GM18520 (cell line): ENCODE data around the gene NEURL3.
"Not testable (repeated sequence)": the region's sequence is repeated elsewhere in the genome, so short reads cannot be mapped to it uniquely, and the experiment has no call there.

Experiments
- ATAC-seq: cut with Tn5 transposase; IDR thresholded peaks from one replicate; pipeline ENCODE4 v1.9.1; 2021; ENCODE audit not compliant: unreplicated experiment

Gene NEURL3, protein sequence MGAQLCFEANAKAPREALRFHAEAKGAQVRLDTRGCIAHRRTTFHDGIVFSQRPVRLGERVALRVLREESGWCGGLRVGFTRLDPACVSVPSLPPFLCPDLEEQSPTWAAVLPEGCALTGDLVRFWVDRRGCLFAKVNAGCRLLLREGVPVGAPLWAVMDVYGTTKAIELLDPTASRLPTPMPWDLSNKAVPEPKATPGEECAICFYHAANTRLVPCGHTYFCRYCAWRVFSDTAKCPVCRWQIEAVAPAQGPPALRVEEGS

DNA sequence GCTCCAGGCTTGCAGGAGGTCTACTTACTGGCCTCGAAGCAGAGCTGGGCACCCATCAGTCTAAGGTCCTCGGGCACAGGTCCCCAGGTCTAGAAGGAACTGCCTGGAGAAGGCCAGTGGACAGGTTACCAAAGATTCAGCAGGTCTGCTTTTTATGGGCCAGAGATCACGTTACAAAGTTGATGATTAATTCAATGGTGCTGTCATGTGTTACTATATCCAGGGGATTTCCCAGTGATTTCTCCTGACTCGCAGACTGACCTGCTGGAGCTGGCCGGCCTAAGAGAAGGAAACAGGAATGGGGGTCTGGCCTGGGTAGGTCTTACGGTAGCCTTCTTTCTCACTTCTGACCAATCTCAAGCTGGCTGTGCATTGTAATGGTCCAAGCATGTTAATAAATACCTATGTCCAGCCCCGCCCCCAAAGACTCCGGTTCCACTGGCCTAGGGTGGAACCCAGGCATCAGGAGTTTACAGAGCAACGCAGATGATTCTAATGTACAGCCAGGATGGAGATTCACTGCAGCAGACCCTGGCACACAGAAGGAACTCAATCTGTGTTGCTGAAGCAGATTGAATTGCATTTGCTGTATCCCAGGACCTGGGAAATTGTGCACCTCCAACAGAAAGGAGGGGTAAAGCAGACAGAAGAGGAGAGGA, at the start of gene NEURL3:
NEURL3 (minus strand) TSS at position 127 of the 659 bp plus-strand sequence; CDS start at position 56, 71 bp downstream.
- ATAC-seq, result no peak

DNA sequence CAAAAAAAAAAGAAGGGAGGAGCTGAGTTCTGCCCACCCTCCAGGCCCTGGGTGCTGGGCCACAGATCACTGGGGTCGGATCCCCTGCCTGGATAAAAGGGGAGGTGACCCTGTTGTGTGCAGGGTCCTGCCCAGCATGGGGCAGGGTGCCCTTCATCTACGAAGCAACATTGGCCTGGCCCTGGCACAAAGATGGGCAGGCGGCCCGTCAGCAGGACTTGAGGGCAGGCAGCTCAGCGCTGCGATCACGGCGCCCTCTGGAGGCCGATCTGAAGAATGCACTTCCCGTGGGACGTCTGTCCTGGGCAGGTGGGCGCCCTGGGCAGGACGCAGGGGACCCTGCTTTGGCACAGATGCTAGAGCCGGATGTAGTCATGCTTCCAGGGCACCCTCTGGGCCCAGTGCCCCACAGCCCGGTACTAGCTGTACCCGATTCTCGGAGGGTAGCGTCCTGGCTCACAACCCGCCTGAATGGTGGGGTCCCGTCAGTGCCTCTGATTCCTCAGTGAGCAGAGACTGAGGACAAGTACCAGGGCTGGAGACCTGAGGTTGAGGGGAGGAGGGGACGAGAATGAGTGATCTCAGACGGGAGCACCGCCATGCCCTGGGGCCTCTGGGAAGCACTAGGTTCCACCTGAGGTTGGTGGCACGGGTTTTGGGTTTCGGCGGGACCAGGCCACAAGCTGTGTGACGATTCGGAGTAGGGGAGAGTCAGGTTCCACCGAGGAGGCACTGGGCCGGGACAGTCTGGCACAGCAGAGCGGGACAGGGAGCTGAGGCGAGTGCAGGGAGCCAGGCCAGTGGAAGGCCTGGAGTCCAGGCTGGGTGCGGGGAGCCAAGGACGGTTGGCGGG, 49.4 kb upstream of the NEURL3 start:
- ATAC-seq, result no peak

DNA sequence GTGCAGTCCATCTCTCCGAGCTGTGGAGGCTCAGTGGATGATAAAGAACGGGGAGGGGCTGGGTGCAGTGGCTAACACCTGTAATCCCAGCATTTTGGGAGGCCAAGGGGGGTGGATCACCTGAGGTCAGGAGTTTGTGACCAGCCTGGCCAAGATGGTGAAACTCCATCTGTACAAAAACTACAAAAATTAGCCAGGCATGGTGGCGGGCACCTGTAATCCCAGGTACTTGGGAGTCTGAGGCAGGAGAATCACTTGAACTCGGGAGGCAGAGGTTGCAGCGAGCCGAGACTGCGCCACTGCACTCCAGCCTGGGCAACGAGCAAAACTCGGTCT, 48.8 kb upstream of the NEURL3 start:
- ATAC-seq, result not testable (repeated sequence)

DNA sequence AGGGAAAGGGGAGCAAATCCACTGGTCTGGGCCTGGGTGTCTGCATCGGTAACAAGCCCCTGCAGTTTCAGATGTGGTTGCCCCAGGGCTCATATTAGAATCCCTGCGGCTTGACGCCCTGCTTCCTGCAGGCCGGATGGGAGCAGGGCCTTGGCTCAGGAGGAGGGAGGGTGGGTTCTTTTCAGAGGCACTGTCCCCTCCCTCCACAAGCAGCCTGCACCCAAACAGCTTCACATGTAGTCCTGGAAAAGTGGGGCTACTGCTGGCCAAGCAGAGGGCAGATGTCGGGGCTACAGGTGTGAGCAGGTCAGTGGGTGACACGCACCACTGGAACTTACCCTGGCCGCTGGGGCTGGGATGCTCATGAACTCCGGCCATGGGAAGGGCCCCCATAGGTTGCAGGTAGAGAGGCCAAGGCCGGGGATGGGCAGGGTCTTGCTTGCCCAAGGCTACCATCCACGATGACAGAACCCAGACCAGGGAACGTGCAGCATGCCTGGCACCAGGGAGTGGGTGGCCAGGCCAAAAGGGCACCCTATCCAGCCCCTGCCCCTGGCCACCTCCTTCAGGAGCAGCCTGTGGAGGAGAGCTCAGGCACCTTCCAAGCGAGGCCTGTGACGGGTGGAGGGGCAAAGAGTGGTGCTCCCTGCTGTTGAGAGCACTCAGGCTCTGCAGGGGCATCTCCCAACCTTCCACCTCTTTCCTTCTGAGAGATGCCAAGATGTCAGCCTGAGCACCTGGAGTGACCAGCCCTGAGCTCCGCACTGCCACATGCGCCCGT, 48.2 kb upstream of the NEURL3 start:
- ATAC-seq, result no peak

DNA sequence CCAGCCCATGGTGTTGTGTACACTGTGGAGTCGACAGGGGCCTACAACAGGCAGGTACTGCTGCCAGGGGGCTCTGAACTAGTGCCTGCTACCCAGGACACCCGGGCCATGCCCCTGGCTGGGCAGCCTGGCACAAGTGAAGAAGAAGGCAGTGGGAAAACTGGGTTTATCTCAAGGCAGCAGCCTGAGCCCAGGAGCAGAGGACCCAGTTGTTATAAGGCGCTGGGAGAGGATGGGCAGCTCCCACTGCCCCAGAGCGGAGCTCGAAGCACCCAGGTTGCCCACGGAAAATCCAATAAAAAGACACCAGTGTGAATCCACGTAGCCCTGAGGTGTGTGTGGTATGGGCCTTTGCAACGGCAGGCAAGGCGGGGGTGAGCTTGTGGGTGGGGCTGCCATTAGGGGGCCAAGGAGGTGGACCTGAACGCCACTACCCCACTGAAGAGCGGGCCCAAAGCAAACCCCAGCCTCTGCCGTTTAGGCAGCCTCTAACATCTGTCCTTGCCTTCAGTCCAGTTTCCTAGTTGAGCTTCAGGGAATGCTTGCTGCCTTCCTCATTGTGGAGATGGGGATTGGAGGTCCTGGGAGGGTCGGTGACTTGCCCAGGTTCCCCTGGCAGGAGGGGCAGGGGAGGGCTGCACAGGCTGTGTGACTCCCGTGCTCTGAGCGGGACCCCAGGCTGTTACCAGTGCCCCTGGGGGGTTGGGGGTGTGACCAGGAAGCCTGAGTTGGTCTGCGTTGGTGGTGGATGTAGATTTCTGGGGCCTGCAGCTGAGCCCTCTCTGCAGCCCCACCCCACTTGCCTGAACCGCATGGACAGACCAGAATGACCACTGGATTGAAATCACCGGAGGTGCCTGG, 47.4 kb upstream of the NEURL3 start:
- no peak for ATAC-seq

DNA sequence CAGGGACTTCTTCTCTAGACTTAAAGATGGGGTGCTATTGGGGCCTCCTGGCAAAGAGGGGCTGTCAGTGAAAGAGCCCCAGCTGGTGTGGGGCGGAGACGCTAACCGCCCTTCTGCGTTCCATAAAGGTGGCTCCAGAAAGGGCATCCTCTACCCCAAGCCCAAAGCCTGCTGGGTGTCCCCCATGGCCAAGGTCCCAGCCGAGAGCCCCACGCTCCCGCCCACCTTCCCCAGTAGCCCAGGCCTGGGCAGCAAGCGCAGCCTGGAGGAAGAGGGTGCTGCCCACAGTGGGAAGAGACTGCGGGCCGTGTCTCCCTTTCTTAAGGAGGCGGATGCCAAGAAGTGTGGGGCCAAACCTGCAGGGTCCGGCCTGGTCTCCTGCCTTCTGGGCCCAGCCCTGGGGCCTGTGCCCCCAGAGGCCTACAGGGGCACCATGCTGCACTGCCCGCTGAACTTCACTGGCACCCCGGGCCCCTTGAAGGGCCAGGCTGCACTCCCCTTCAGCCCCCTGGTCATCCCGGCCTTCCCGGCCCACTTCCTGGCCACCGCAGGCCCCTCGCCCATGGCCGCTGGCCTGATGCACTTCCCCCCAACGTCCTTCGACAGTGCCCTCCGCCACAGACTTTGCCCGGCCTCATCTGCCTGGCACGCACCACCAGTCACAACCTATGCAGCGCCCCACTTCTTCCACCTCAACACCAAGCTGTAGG, 46.6 kb upstream of the NEURL3 start:
- no peak for ATAC-seq

DNA sequence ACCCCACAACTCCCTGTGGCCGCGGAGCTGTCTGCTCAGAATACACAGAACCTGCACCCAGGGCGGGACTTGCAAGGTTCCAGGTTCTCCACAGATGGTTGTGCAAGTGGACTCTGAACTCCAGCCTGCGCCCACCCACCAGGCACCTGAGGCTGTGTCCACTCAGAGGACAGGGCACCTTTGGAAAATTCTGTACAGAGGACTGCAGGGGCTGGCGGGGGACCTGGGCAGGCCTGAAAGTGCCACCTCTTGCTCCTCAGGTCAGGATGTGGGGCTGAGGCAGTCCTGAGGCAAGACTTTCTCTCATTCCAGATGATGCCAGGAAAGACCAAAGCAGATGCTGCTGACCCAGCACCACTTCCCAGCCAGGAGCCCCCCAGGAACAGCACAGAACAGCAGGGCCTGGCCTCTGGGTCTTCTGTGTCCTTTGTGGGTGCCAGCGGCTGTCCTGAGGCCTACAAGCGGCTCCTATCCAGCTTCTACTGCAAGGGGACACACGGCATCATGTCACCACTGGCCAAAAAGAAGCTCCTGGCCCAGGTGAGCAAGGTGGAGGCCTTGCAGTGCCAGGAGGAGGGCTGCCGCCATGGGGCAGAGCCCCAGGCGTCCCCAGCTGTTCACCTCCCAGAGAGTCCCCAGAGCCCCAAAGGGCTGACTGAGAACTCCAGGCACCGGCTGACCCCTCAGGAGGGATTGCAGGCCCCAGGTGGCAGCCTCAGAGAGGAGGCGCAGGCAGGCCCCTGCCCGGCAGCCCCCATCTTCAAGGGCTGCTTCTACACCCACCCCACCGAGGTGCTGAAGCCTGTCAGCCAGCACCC, 45.8 kb upstream of the NEURL3 start:
- no peak for ATAC-seq

DNA sequence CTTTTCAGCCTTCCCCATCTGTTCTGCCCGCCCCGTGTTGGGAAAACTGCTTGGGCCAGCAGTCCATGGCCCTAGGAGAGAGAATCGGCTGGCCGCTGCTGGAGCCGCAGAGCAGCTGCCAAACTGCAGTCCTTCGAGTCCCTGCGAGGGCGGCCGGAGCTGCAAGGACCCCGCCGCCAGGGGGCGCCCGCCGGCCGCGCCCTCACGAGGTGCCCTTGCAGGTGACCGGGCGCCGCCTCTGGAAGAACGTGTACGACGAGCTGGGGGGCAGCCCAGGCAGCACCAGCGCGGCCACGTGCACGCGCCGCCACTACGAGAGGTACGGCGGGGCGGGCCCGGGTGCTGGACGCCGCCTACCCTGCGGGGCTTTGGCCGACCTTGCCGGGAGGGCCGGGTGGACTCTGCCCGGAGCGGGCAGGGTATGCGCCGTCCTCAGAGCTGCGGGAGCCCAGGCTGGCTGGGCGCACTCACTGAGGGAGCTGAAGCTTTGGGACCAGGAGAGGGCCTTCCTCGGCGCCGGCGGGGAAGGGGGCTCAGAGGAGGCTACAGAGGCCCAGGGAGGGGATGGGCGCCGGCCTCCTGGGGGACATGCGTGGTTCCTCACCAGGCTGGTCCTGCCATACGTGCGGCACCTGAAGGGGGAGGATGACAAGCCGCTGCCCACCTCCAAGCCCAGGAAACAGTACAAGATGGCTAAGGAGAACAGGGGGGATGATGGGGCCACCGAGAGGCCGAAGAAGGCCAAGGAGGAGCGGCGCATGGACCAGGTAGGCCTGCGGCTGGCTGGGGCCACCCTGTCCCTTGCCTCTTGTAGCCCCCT, 45.0 kb upstream of the NEURL3 start:
- no peak for ATAC-seq

DNA sequence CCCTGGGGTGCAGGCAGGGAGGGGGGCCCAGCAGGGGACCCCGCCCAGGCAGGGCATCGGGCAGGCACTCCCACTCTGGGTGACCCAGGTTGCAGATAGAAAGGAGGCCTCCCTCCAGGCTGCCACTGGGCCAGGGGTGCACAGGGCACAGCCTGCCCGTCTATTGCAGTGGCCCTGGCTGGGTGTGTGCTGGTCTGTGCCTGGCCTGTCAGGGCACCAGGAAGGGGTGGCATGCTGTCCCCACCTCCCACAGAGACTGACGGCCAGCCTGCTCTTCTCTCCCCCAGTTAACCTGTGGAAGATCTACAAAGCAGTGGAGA, 44.3 kb upstream of the NEURL3 start:
- ATAC-seq, result no peak

DNA sequence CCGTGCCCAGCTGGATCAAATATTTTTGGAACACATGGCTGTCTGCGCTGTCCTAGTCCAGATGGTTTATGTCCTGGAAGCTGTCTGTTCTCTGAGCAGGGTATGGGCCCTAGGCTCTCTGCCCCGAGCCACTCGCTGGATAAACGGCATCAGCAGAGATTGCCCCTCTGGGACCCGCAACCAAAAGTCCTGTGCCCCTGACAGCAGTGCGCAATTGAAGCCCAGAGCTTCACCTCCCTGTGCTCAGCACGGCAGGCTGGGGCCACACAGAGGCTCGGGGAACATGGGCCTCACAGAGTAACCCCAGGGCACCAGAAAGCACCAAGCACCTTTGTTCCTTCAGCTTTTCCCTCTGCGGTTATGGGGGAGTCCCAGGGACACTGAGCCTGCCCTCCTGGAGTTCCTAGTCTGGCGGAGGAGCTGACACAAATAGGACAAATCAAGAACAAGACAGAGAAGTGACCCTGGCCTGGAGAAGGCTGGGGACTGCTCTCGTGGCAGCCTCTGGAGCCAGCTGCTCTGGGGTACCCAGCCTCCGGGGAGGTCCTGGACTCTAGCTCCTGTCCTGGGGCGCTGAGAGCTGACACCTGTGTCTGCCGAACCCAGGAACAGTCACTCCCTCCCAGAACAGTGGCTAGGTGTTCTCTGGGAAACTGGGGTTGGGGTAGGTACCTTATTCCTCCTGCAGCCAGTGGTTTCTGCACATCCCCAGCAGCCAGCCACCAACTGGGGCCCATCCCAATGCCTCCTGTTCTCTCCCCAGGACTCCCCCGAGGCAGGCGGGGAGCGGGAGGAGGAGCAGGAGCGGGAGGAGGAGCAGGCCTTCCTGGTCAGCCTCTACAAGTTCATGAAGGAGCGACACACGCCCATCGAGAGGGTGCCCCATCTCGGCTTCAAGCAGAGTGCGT, 43.7 kb upstream of the NEURL3 start:
- no peak for ATAC-seq

DNA sequence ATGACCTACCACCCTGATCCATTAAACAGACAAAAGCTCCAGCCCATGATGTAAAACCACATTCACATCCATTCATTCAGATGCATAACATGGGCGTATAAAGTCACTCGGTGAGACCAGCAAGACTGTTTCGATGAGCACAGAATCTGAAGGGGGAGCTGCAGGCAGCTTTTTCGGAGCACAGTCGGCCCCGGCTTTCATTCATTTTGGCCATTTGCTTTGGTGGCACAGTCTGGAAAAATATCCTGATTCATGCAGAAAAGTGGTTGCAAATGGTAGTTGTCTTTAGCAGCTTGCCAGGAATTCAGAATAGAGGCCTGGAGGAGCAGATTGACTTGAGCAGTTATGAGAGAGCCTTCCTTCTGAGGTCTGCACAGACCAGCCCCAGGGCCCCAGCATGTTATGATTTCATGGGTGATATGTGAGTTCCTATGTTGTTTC, 42.6 kb upstream of the NEURL3 start:
- no peak for ATAC-seq

DNA sequence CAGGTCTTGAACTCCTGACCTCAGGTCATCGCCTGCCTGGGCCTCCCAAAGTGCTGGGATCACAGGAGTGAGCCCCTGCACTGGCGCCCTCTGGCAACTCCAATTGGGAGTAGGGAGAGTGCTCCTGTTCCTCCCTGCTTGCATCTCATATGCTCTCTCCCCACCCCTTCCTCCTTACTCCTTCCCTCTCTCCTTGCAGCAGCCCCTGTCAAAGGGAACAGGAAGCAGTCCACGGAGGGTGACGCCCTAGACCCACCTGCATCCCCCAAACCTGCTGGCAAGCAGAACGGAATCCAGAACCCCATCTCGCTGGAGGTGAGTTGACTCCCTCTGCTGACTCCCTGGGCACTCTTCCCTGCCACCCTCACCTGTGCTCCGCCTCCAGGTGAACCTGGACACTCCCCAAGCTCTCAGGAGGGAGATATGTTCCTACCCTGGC, 42.1 kb upstream of the NEURL3 start:
- no peak for ATAC-seq

DNA sequence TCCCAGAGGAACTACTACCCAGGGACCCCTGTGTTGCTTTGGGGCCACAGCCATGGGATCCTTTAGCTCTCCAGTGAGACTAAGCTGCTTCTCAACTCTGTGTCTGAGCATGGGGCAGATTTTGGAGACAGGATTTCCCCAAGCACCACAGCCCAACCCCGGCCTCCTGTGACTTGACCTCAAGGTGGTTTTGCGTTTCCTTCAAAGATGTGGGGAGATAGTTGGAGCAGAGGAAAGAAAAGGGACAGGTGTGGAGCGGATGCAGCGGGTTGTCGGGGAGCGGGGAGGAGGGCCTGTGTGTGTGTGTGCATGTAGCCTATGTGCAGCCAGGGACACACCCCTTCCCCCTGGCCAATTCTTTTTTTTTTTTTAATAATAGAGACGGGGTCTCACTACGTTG, 41.6 kb upstream of the NEURL3 start:
- no peak for ATAC-seq

DNA sequence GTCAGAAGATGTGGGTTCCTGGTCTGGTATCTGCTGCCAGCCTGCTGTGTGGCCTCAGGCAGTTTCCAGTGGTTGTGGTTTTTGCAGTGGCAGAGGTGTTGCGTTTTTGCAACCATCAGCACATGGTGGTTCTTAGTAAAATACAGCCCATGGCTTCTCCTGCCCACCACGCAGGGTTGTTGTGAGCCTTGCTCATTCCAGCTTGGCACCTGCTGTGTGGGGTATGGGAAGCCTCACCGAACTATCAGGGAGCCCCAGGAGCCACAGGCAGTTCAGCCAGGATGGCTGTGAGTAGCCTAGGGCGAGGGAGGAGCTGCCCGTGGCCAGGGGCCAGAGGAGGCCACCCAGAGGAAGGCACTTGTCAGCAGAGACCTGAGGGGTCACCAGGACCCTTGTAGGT, 41.2 kb upstream of the NEURL3 start:
- no peak for ATAC-seq

DNA sequence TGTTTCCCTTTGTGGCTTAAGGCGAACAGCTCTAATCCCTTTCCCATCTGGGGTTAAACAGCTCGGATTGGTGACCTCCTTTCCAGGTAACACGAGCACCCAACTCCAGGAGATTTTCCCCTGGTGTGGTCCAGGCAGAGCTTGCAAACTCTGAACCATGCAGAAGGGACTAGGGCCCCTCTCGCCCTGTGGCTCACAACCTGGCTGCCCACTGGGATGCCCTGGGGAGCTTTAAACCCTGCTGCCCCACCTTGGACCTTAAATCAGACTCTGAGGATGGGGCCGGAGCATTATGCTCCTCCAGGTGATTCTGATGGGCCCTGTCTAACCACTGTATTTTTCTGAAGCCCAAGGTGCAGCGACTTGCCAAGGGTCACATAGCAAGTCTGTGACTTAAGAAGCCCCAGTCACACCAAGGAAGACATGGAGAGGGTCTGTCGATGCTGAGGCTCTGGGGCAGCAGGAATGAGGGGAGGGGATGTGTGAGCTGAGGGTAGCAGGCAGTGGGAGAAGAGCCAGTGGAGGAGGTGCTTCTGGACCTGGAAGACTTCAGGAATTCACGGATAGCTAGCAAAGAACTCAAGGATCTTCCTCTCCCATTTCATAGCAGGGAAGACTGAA, 37.3 kb upstream of the NEURL3 start:
- no peak for ATAC-seq

DNA sequence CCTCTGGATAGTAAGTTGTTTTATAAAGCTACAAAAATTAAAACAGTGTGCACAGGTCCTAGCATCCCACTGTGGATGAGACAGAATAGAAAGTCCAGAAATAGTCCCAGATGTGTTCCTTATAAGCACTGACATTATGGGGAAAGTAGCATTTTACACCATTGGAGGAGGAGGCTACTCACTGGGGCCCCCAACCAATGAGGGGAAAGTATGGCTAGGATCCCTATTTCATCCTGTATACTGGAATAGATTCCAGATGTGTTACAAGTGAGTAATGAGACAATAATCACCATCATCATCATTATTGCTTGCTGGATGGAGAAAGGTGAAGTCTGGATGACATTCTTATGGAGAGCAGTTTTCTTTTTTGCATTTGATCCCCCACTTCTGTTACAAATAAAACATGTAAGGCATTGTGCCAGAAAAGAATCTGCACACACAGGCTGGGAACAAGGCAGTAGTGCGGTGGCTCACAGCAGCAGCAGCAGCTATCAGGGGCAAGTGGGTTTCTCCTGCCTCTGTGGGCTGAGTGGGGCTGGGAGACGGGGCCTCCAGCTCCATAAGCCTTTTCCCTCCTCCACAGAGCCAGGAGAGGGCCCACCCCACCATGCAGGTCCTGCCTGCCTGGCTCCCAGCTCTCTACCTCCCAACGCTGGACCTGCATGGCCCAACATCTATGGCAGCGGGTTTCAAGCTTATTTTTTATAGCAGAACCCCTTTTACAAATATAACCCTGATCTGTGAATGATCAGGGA, 36.4 kb upstream of the NEURL3 start:
- ATAC-seq, result no peak
